SU-DHL-6 (cell line): Measurements from ENCODE around the gene KRT82.

Source experiments
- H2AFZ ChIP-seq: fragments of 200-600 bp; sonication (generic); 2 replicates; pipeline ENCODE4 v1.6.1; 2014; ENCODE audit warnings: low read depth, mild to moderate bottlenecking, moderate library complexity, mixed read lengths, antibody characterized with exemption, low read length; ENCODE audit not compliant: severe bottlenecking
- H3F3A ChIP-seq: fragments of 200-600 bp; shearing (Covaris generic); 2 replicates; pipeline ENCODE4 v1.6.0; 2016; ENCODE audit warnings: antibody characterized with exemption, mild to moderate bottlenecking; ENCODE audit not compliant: insufficient read depth
- H3K27ac ChIP-seq: fragments of 200-600 bp; sonication (generic); 2 replicates; pipeline ENCODE4 v1.5.1; 2016; ENCODE audit warnings: low read depth, mild to moderate bottlenecking, low read length, moderate library complexity, mixed read lengths
- H3K27me3 ChIP-seq: fragments of 200-600 bp; sonication (generic), shearing (Covaris generic); 2 replicates; pipeline ENCODE4 v1.6.0; 2014; ENCODE audit warnings: mild to moderate bottlenecking, low read length
- H3K36me3 ChIP-seq: fragments of 200-600 bp; sonication (generic); 2 replicates; pipeline ENCODE4 v1.6.1; 2014; ENCODE audit warnings: mild to moderate bottlenecking, low read length, mixed read lengths
- H3K4me2 ChIP-seq: fragments of 300-600, 200-600 bp; shearing (Covaris generic), sonication (generic); 2 replicates; pipeline ENCODE4 v1.6.0; 2014; ENCODE audit warnings: low read length, low read depth, mild to moderate bottlenecking; ENCODE audit not compliant: poor library complexity, severe bottlenecking
- H3K4me3 ChIP-seq: fragments of 200-600 bp; sonication (generic); 2 replicates; pipeline ENCODE4 v1.5.1; 2014; ENCODE audit warnings: antibody characterized with exemption, low read length, mild to moderate bottlenecking, mixed read lengths; ENCODE audit not compliant: insufficient read depth, poor library complexity, severe bottlenecking
- H3K79me2 ChIP-seq: fragments of 200-600 bp; sonication (generic); 2 replicates; pipeline ENCODE4 v1.6.1; 2014; ENCODE audit warnings: mild to moderate bottlenecking, low read length, moderate library complexity; ENCODE audit not compliant: insufficient read depth
- H3K9ac ChIP-seq: fragments of 200-600 bp; sonication (generic); 2 replicates; pipeline ENCODE4 v1.7.0; 2014; ENCODE audit warnings: mild to moderate bottlenecking, low read length
- H3K9me2 ChIP-seq: fragments of 200-600 bp; sonication (generic); replicated peaks from 2 replicates; pipeline ENCODE4 v1.6.1; 2014; ENCODE audit warnings: low read length; ENCODE audit not compliant: insufficient read depth
- H3K9me3 ChIP-seq: fragments of 200-600 bp; sonication (generic); 2 replicates; pipeline ENCODE4 v1.6.1; 2014; ENCODE audit warnings: low read length, mixed read lengths; ENCODE audit not compliant: insufficient read depth
- H4K20me1 ChIP-seq: fragments of 200-600 bp; sonication (generic); 2 replicates; pipeline ENCODE4 v1.6.1; 2014; ENCODE audit warnings: low read depth, mild to moderate bottlenecking, antibody characterized with exemption, low read length, moderate library complexity, mixed read lengths
- CTCF ChIP-seq: fragments of 200-600 bp; sonication (generic); IDR thresholded peaks from one replicate; pipeline ENCODE4 v1.5.1; 2017; ENCODE audit warnings: antibody characterized with exemption, mild to moderate bottlenecking, low read length, moderate library complexity; ENCODE audit not compliant: insufficient read depth, poor library complexity, severe bottlenecking
- EZH2phosphoT487 ChIP-seq: fragments of 200-600 bp; sonication (generic), shearing (Covaris generic); conservative IDR thresholded peaks from 2 replicates; pipeline ENCODE4 v1.6.1; 2018; ENCODE audit warnings: mild to moderate bottlenecking, antibody characterized with exemption, low read length, moderate library complexity, mixed read lengths

KRT82 gene

GRCh38 chr12:52437508-52437907, 31.4 kb upstream of the KRT82 start:
- Histone ChIP-seq H3K9me3 (no peaks in the 10 kb centered on the region), H3K36me3 (no peaks in the 10 kb centered on the region), H2AFZ (no peak overlapping the region), H3K27me3 (no peaks in the 10 kb centered on the region), H3K4me3 (no peak overlapping the region), H3F3A (no peaks in the 10 kb centered on the region), H3K27ac (no peak overlapping the region), H3K9ac (no peak overlapping the region), H3K9me2 (no peaks in the 10 kb centered on the region), H3K4me2 (no peak overlapping the region), H3K79me2 (no peaks in the 10 kb centered on the region), H4K20me1 (no peaks in the 10 kb centered on the region)
- TF ChIP-seq CTCF = no peak
- no peak for TF ChIP-seq EZH2phosphoT487

- H4K20me1 ChIP-seq = no peaks in the 10 kb centered on the region
- H2AFZ ChIP-seq = no peak overlapping the region
- H3K9me2 ChIP-seq = no peaks in the 10 kb centered on the region
- no peaks in the 10 kb centered on the region for H3F3A ChIP-seq
- no peaks in the 10 kb centered on the region for H3K79me2 ChIP-seq
- no peak overlapping the region for H3K9ac ChIP-seq
- no peak overlapping the region for H3K4me2 ChIP-seq
- H3K36me3 ChIP-seq = no peaks in the 10 kb centered on the region
- no peak overlapping the region for H3K4me3 ChIP-seq
- no peaks in the 10 kb centered on the region for H3K27me3 ChIP-seq
- TF ChIP-seq EZH2phosphoT487 (no peak), CTCF (no peak)
- no peak overlapping the region for H3K27ac ChIP-seq
- H3K9me3 ChIP-seq = no peaks in the 10 kb centered on the region
Observed at GRCh38 chr12:52436828-52437474, 30.8 kb upstream of the KRT82 start.

GRCh38 chr12:52436000-52436827, 30.1 kb upstream of the KRT82 start:
- H3K4me2 ChIP-seq = no peak overlapping the region
- no peak for TF ChIP-seq CTCF
- TF ChIP-seq EZH2phosphoT487 = no peak
- H3K27ac ChIP-seq = no peak overlapping the region
- H3K36me3 ChIP-seq = no peaks in the 10 kb centered on the region
- H3K79me2 ChIP-seq = no peaks in the 10 kb centered on the region
- no peaks in the 10 kb centered on the region for H4K20me1 ChIP-seq
- H3K9me3 ChIP-seq = no peaks in the 10 kb centered on the region
- H3F3A ChIP-seq = no peaks in the 10 kb centered on the region
- no peak overlapping the region for H3K4me3 ChIP-seq
- H2AFZ ChIP-seq = no peak overlapping the region
- no peak overlapping the region for H3K9ac ChIP-seq
- H3K9me2 ChIP-seq = no peaks in the 10 kb centered on the region
- no peaks in the 10 kb centered on the region for H3K27me3 ChIP-seq
